Uterus (tissue), 4 donors: ENCODE results near the gene DRD2. TPM values are rescaled to one million over a fixed set of nuclear protein-coding genes. Genes with fewer than 3 reads are reported as not detected.

Experiments used
- DNase-seq, 2 donors: peaks; one replicate each; pipeline ENCODE4 v3.0.0-alpha.2; 2019 to 2020
- H3K27ac ChIP-seq, 2 donors: fragments of 200-600 bp; sonication (generic); 1 replicate in 1 of 2; 2 replicates in 1 of 2; pipeline ENCODE4 v1.5.1; 2016 to 2018
- H3K27me3 ChIP-seq, 2 donors: fragments of 200-600 bp; sonication (generic); one replicate each; pipeline ENCODE4 v1.5.1; 2018 to 2019; ENCODE audit warnings: control low read depth in 1 of 2
- H3K36me3 ChIP-seq, 2 donors: fragments of 200-600 bp; sonication (generic); one replicate each; pipeline ENCODE4 v1.5.1; 2019; ENCODE audit warnings: control low read depth in 1 of 2
- H3K4me1 ChIP-seq, 2 donors: fragments of 200-600 bp; sonication (generic); one replicate each; pipeline ENCODE4 v1.5.1; 2018 to 2019; ENCODE audit warnings: control low read depth in 1 of 2
- H3K4me3 ChIP-seq, 2 donors: fragments of 200-600 bp; sonication (generic); 1 replicate in 1 of 2; 2 replicates in 1 of 2; pipeline ENCODE4 v1.5.1; 2018 to 2019; ENCODE audit warnings: mild to moderate bottlenecking in 1 of 2
- H3K9me3 ChIP-seq, 2 donors: fragments of 200-600 bp; sonication (generic); one replicate each; pipeline ENCODE4 v1.5.1; 2019; ENCODE audit warnings: control low read depth in 1 of 2
- POLR2A ChIP-seq, 2 donors: fragments of 450-650 bp; IDR thresholded peaks; one replicate each; pipeline ENCODE4 v1.6.1; 2016; ENCODE audit warnings: antibody characterized with exemption in 2 of 2, mild to moderate bottlenecking in 1 of 2, moderate library complexity in 1 of 2
- intact Hi-C: fragments of 100-400 bp; cut with DNase I; formaldehyde crosslinking; loops from one replicate; pipeline ENCODE4 v1.15.1; 2023; ENCODE audit warnings: low total_unique reads
- microRNA-seq: library from miRNA; unstranded; fragments of <30 nt; microRNA quantifications from one replicate; pipeline ENCODE4, GENCODE V29; 2016; ENCODE audit warnings: borderline microRNAs expressed, borderline replicate concordance
- small RNA-seq: library from RNA; depleted of rRNA; stranded (forward); fragments of <200 nt; gene quantifications from one replicate; pipeline ENCODE3, GENCODE V24; 2016
- total RNA-seq, 4 donors: library from RNA; depleted of rRNA in 3 of 4; stranded (reverse); fragments of >200 nt in 3 of 4; gene quantifications; one replicate each; pipeline versions ENCODE4 v1.1.0 to v1.2.4, GENCODE V29; 2014 to 2023
- TF ChIP-seq, protein P1 (sequence below), 4 experiments: fragments of 200-600 bp in 2 of 4; fragments of 450-650 bp in 2 of 4; sonication (generic) in 2 of 4; IDR thresholded peaks; one replicate each; pipeline ENCODE4 v1.5.1; 2016 to 2019; ENCODE audit warnings: antibody characterized with exemption in 4 of 4, mild to moderate bottlenecking in 2 of 4, moderate library complexity in 1 of 4
- donor health status: DM: yes; HTN: yes; CAD: no.

The DRD2 gene
- total RNA-seq, 4 donors from 2014 or later: not detected

DNA sequence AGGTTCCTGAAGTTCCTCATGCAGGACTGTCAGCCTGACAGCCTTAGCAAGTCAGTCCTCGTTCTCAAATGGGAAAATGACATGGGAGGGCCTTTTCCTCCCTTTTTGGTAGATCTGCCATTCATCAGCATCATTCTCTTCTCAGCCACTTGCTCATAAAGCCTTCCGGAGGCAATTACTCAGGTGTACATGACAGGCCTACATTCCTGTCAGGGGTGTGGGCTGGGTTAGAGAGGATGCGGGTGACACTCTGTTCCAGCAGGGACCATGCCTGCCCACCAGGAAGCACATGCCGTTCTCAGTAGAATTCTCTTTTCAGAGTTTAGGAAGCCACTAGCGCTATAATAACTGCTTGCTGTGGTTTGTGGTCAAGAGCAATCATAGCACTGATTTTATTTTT, 111.8 kb downstream of the DRD2 start:
- intact Hi-C loops: no loop called here
- TF ChIP-seq, protein P1, sequence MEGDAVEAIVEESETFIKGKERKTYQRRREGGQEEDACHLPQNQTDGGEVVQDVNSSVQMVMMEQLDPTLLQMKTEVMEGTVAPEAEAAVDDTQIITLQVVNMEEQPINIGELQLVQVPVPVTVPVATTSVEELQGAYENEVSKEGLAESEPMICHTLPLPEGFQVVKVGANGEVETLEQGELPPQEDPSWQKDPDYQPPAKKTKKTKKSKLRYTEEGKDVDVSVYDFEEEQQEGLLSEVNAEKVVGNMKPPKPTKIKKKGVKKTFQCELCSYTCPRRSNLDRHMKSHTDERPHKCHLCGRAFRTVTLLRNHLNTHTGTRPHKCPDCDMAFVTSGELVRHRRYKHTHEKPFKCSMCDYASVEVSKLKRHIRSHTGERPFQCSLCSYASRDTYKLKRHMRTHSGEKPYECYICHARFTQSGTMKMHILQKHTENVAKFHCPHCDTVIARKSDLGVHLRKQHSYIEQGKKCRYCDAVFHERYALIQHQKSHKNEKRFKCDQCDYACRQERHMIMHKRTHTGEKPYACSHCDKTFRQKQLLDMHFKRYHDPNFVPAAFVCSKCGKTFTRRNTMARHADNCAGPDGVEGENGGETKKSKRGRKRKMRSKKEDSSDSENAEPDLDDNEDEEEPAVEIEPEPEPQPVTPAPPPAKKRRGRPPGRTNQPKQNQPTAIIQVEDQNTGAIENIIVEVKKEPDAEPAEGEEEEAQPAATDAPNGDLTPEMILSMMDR (IDR thresholded peaks at IDR 0.05): no peak
- TF ChIP-seq POLR2A (IDR thresholded peaks at IDR 0.05): no peak
- no peak overlapping the region for H3K4me3 ChIP-seq
- H3K9me3 ChIP-seq: no peaks in the 10 kb centered on the region
- no peak overlapping the region for H3K27ac ChIP-seq
- DNase-seq: no peak
- no peaks in the 10 kb centered on the region for H3K4me1 ChIP-seq
- H3K27me3 ChIP-seq: no peaks in the 10 kb centered on the region
- no peaks in the 10 kb centered on the region for H3K36me3 ChIP-seq

Small RNA genes lying within 50 kb of the gene (microRNA-seq; reads per million reads assigned to microRNA genes)
- gene MIR4301: not detected

Small RNA genes lying within 50 kb of the gene (small RNA-seq; reads per million reads assigned to genes)
- gene MIR4301: not detected

Other genes with a start within 250 kb of the DRD2 start
- gene TTC12, start 160.8 kb downstream of the DRD2 start, total RNA-seq: 10 to 100 TPM in 2 of 4 donors, 1 to 10 TPM in 2; 2.4 to 27.5 (median 17.1) TPM
- 1 to 10 TPM in 1 of 4 donors, under 1 TPM in 1, not detected in 2; 0.41 to 1.0 TPM for gene ANKK1, start 87.6 kb downstream of the DRD2 start, total RNA-seq
- gene TMPRSS5, start 230.9 kb upstream of the DRD2 start, total RNA-seq: 1 to 10 TPM in 2 of 4 donors, under 1 TPM in 1, not detected in 1; 0.29 to 2.1 (median 1.9) TPM